MM.1S (cell line): ENCODE data around the gene PRM3.

Experiments used
- DNase-seq: peaks from one replicate; pipeline ENCODE4 v3.0.0-alpha.2; 2015
- H2AFZ ChIP-seq: fragments of 300-600 bp; sonication (generic); 2 replicates; pipeline ENCODE4 v1.6.0; 2016; ENCODE audit warnings: antibody characterized with exemption, low read length
- H3F3A ChIP-seq: fragments of 300-600 bp; sonication (generic); 2 replicates; pipeline ENCODE4 v1.6.1; 2016; ENCODE audit warnings: mild to moderate bottlenecking, antibody characterized with exemption, low read length, moderate library complexity, mixed read lengths; ENCODE audit not compliant: insufficient read depth
- H3K27ac ChIP-seq: fragments of 300-600 bp; sonication (generic); 2 replicates; pipeline ENCODE4 v1.5.1; 2016; ENCODE audit warnings: mild to moderate bottlenecking, low read length
- H3K27me3 ChIP-seq: fragments of 300-600 bp; sonication (generic); replicated peaks from 2 replicates; pipeline ENCODE4 v1.6.0; 2016; ENCODE audit warnings: low read length; ENCODE audit not compliant: insufficient read depth
- H3K36me3 ChIP-seq: fragments of 300-600 bp; sonication (generic); replicated peaks from 2 replicates; pipeline ENCODE4 v1.6.1; 2016; ENCODE audit warnings: mild to moderate bottlenecking, low read length, mixed read lengths; ENCODE audit not compliant: insufficient read depth
- H3K4me1 ChIP-seq: fragments of 300-600 bp; sonication (generic); 2 replicates; pipeline ENCODE4 v1.6.1; 2016; ENCODE audit warnings: low read length, mixed read lengths
- H3K4me2 ChIP-seq: fragments of 300-600 bp; sonication (generic); 2 replicates; pipeline ENCODE4 v1.6.0; 2016; ENCODE audit warnings: low read depth, low read length
- H3K4me3 ChIP-seq: fragments of 300-600 bp; sonication (generic); 2 replicates; pipeline ENCODE4 v1.5.1; 2016; ENCODE audit warnings: low read length, mixed read lengths
- H3K79me2 ChIP-seq: fragments of 300-600 bp; sonication (generic); 2 replicates; pipeline ENCODE4 v1.6.1; 2016; ENCODE audit warnings: mixed run types, low read length, mixed read lengths
- H3K9ac ChIP-seq: fragments of 300-600 bp; sonication (generic); 2 replicates; pipeline ENCODE4 v1.6.1; 2016; ENCODE audit warnings: low read length, mixed read lengths
- H3K9me2 ChIP-seq: fragments of 300-600 bp; sonication (generic); replicated peaks from 2 replicates; pipeline ENCODE4 v1.6.1; 2016; ENCODE audit warnings: mild to moderate bottlenecking, low read length, mixed read lengths; ENCODE audit not compliant: insufficient read depth
- H3K9me3 ChIP-seq: fragments of 300-600 bp; sonication (generic); replicated peaks from 2 replicates; pipeline ENCODE4 v1.6.1; 2016; ENCODE audit warnings: mild to moderate bottlenecking, low read length, mixed read lengths; ENCODE audit not compliant: insufficient read depth
- H4K20me1 ChIP-seq: fragments of 300-600 bp; sonication (generic); 2 replicates; pipeline ENCODE4 v1.6.1; 2016; ENCODE audit warnings: mild to moderate bottlenecking, low read length, moderate library complexity, mixed read lengths; ENCODE audit not compliant: insufficient read depth
- EZH2 ChIP-seq: fragments of 300-600 bp; sonication (generic); optimal IDR thresholded peaks from 2 replicates; pipeline ENCODE3; 2017; ENCODE audit warnings: low read depth, mild to moderate bottlenecking, antibody characterized with exemption, low read length, mixed read lengths
- EZH2phosphoT487 ChIP-seq: fragments of 300-600 bp; sonication (generic); IDR thresholded peaks from 2 replicates; pipeline ENCODE4 v1.6.1; 2018; ENCODE audit warnings: antibody characterized with exemption, low read length
- TF ChIP-seq, protein P1 (sequence below): fragments of 300-600 bp; sonication (generic); IDR thresholded peaks from 2 replicates; pipeline ENCODE4 v1.5.1; 2016; ENCODE audit warnings: antibody characterized with exemption, low read length, mixed read lengths

Gene PRM3

DNA sequence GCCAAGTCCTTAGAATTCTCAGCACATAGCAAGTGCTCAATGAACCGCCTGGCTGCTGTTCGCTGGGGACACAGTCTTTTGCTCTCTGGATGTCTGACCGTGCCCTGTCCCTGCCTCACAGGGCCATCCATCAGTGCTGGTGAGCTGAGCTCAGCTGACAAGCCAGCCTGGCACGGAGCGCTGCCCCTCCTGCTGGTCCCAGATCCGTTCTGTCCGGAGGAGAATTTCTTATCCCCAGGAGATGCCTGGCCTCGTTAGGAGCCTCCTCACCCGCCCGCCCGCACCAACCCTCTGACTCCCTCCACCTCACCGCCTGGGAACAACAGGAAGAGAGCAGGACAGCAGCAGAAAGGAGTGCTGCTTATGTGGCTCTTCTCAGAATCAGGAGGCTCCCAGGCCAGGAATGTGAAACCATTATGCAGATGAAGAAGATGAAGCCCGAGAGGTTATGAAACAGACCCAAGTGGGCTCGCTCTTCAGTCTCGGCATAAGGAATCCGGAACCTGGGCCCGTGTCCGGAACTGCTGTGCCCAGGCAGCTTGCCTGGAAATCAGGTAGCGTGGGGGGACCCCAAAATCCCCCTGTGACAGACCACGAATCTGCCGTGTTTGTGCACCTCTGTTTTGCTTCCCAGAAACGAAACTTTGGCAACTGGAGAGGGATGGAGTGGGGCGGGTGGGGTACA is 43.0 kb upstream of the PRM3 start:
- H3K79me2 ChIP-seq, result no peaks in the 10 kb centered on the region
- peaks cover 11% of the 10 kb centered on the region; the same call in 1 of the 2 replicates for H3F3A ChIP-seq
- H3K36me3 ChIP-seq, result no peaks in the 10 kb centered on the region
- DNase-seq, result no peak
- H3K27me3 ChIP-seq, result no peaks in the 10 kb centered on the region
- no peak overlapping the region for H3K9ac ChIP-seq
- TF ChIP-seq, protein P1, sequence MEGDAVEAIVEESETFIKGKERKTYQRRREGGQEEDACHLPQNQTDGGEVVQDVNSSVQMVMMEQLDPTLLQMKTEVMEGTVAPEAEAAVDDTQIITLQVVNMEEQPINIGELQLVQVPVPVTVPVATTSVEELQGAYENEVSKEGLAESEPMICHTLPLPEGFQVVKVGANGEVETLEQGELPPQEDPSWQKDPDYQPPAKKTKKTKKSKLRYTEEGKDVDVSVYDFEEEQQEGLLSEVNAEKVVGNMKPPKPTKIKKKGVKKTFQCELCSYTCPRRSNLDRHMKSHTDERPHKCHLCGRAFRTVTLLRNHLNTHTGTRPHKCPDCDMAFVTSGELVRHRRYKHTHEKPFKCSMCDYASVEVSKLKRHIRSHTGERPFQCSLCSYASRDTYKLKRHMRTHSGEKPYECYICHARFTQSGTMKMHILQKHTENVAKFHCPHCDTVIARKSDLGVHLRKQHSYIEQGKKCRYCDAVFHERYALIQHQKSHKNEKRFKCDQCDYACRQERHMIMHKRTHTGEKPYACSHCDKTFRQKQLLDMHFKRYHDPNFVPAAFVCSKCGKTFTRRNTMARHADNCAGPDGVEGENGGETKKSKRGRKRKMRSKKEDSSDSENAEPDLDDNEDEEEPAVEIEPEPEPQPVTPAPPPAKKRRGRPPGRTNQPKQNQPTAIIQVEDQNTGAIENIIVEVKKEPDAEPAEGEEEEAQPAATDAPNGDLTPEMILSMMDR, result no peak
- TF ChIP-seq EZH2phosphoT487, result no peak
- no peaks in the 10 kb centered on the region for H3K9me2 ChIP-seq
- peaks cover 18% of the 10 kb centered on the region for H3K4me1 ChIP-seq
- H2AFZ ChIP-seq, result no peak overlapping the region
- no peak overlapping the region for H3K4me3 ChIP-seq
- H4K20me1 ChIP-seq, result no peaks in the 10 kb centered on the region
- H3K4me2 ChIP-seq, result no peak overlapping the region
- no peak overlapping the region for H3K27ac ChIP-seq
- H3K9me3 ChIP-seq, result no peaks in the 10 kb centered on the region

DNA sequence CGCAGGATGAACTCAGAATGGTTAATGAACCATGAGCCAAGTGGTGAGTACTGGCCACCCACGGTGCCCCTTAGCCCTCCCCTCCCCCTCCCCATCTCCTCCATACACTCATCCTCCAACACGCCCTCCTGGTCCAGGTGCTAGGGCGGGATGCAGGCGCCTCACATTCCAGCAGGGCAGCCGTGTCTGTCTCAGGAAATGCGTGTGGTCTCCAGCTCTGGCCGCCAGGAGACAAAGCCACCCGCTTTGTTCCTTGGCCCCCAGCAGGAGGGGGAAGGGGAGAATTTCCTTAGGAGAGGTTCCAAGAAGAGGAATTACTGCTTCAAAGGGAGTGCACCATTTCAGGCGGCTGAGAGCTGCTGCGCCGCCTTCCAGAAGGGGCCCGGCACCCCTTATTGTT is 42.1 kb upstream of the PRM3 start:
- no peak for DNase-seq
- no peak overlapping the region for H3K9ac ChIP-seq
- H3K79me2 ChIP-seq, result no peaks in the 10 kb centered on the region
- H3F3A ChIP-seq, result peaks cover 18% of the 10 kb centered on the region
- H2AFZ ChIP-seq, result no peak overlapping the region
- no peak overlapping the region for H3K4me3 ChIP-seq
- H3K9me3 ChIP-seq, result no peaks in the 10 kb centered on the region
- H3K36me3 ChIP-seq, result no peaks in the 10 kb centered on the region
- no peaks in the 10 kb centered on the region for H3K9me2 ChIP-seq
- no peak for TF ChIP-seq EZH2
- TF ChIP-seq EZH2phosphoT487, result no peak
- TF ChIP-seq, protein P1, result no peak
- no peak overlapping the region for H3K27ac ChIP-seq
- H3K4me1 ChIP-seq, result peaks cover 23% of the 10 kb centered on the region
- H3K27me3 ChIP-seq, result no peaks in the 10 kb centered on the region
- H4K20me1 ChIP-seq, result no peaks in the 10 kb centered on the region
- no peak overlapping the region for H3K4me2 ChIP-seq

DNA sequence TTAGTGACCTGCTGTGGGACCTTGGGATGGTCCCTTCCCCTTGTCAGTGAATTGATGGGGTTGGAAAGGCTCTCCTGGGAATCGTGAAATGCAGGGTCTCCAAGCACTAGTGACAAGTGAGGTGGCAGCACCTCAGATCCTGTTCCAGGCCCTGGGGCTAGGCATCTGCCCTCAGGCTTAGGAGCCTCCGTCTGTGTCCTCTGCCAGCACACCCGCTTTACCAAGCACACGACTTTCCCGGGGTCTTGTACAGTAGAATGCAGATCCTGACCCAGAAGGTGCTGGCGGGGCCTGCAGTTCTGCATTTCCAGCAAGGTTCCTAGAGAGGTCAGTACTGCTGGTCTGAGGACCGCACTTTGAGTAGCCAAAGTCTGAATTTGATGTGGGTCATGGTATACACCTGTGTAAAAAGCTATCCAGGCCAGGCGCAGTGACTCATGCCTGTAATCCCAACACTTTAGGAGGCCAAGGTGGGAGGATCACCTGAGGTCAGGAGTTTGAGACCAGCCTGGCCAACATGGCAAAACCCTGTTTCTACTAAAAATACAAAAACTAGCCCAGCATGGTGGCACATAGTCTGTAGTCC is 41.0 kb upstream of the PRM3 start:
- H3K9me3 ChIP-seq, result no peaks in the 10 kb centered on the region
- H3K4me1 ChIP-seq, result peaks cover 31% of the 10 kb centered on the region
- H3K27ac ChIP-seq, result no peak overlapping the region

More for the DNA sequence above, 41.0 kb upstream of the PRM3 start:
- Histone ChIP-seq H3F3A (peaks cover 29% of the 10 kb centered on the region), H4K20me1 (no peaks in the 10 kb centered on the region), H3K4me2 (no peak overlapping the region), H3K9ac (no peak overlapping the region), H3K79me2 (no peaks in the 10 kb centered on the region), H3K9me2 (no peaks in the 10 kb centered on the region), H3K27me3 (no peaks in the 10 kb centered on the region), H2AFZ (no peak overlapping the region), H3K4me3 (no peak overlapping the region), H3K36me3 (no peaks in the 10 kb centered on the region)
- TF ChIP-seq EZH2 (no peak), EZH2phosphoT487 (no peak)
- TF ChIP-seq, protein P1, result no peak
- DNase-seq, result no peak
